ENCODE measurements around the gene FBXW12. TPM values are rescaled to one million over a fixed set of nuclear protein-coding genes. Genes with fewer than 3 reads are reported as not detected.

The FBXW12 gene
- total RNA-seq, 1 experiment from 2014 or later = not detected

DNA sequence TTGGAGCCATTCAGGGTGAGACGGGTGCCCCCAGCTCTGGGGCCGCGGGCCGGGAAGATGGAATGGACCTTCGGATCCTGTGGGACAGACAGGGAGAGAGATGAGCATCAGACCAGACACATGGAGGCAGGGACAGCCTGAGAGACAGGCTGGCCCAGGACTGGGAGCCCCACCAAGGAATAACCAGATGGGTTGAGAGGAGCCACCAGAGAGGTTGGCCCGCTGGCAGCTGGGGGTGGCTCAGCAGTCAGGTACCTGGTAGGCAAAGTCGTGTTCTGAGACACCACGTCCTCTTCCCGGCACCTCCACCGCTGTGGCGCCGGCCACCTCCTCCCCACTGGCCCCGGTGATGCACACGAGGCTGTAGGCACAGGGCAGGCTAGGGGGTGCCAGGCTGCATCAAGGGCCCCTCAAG is 44.1 kb downstream of the FBXW12 start:
- Histone ChIP-seq H3K9ac (ENCODE audit: low read length) (no peak overlapping the region), H3K4me2 (ENCODE audit: low read length) (no peak overlapping the region), H3K9me3 (ENCODE audit: control insufficient read depth in 1 of 2, insufficient read depth in 1 of 2, low read depth in 1 of 2, low read length in 2 of 2) (no peaks in the 10 kb centered on the region), H3K27ac (ENCODE audit: low read depth, low read length) (no peak overlapping the region), H2AFZ (ENCODE audit: low read depth, low read length, poor library complexity, severe bottlenecking) (no peak overlapping the region), H3K36me3 (ENCODE audit: control insufficient read depth in 1 of 2, insufficient read depth in 2 of 2, low read length in 2 of 2) (no peaks in the 10 kb centered on the region; a peak in 1 of 4 replicates), H4K20me1 (ENCODE audit: insufficient read depth) (no peaks in the 10 kb centered on the region), H3K4me3 (replicated peaks in 1 of 2; ENCODE audit: low read depth in 1 of 2, low read length in 2 of 2) (no peak overlapping the region), H3K79me2 (ENCODE audit: insufficient read depth, low read length) (no peaks in the 10 kb centered on the region), H3K9me2 (ENCODE audit: insufficient read depth) (no peaks in the 10 kb centered on the region), H3K27me3 (ENCODE audit: insufficient read depth, low read length) (no peaks in the 10 kb centered on the region), H3K4me1 (ENCODE audit: control insufficient read depth in 1 of 2, insufficient read depth in 2 of 2, low read length in 2 of 2) (no peaks in the 10 kb centered on the region)
- CTCF ChIA-PET = no interaction called here
- DNase-seq (ENCODE audit: low read depth, low spot score) = no peak
- intact Hi-C loops (cut with micrococcal nuclease) = no loop called here
- no TSS peak for BruUV-seq (replicated peaks)
- RAD21 ChIA-PET (ENCODE audit: low non-redundant PET in 1 of 2, low total read pairs in 2 of 2, uncharacterized antibody in 2 of 2, unreplicated experiment in 2 of 2) = interaction anchor here in 1 of 2 experiments (1.3 kb wide), 1 partner anchor 20 kb away, joined by 5 read pairs; no protein-coding TSS in a partner anchor
- POLR2A ChIA-PET = no interaction called here
- ATAC-seq = no peak
- TF ChIP-seq, protein P1, sequence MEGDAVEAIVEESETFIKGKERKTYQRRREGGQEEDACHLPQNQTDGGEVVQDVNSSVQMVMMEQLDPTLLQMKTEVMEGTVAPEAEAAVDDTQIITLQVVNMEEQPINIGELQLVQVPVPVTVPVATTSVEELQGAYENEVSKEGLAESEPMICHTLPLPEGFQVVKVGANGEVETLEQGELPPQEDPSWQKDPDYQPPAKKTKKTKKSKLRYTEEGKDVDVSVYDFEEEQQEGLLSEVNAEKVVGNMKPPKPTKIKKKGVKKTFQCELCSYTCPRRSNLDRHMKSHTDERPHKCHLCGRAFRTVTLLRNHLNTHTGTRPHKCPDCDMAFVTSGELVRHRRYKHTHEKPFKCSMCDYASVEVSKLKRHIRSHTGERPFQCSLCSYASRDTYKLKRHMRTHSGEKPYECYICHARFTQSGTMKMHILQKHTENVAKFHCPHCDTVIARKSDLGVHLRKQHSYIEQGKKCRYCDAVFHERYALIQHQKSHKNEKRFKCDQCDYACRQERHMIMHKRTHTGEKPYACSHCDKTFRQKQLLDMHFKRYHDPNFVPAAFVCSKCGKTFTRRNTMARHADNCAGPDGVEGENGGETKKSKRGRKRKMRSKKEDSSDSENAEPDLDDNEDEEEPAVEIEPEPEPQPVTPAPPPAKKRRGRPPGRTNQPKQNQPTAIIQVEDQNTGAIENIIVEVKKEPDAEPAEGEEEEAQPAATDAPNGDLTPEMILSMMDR (IDR thresholded peaks at IDR 0.05 in 2 of 3, conservative IDR thresholded peaks at IDR 0.05 in 1 of 3; ENCODE audit: borderline replicate concordance in 1 of 3, insufficient read depth in 1 of 3, low read depth in 2 of 3, low read length in 2 of 3) = no peak
- TF ChIP-seq RAD21 (IDR thresholded peaks at IDR 0.05; ENCODE audit: low read depth) (no peak), SRF (IDR thresholded peaks at IDR 0.05; ENCODE audit: low read depth) (no peak), ZNF274 (IDR thresholded peaks at IDR 0.05; ENCODE audit: low read depth, low read length) (no peak), CEBPB (IDR thresholded peaks at IDR 0.05; ENCODE audit: low read depth) (no peak), YY1 (IDR thresholded peaks at IDR 0.05; ENCODE audit: extremely low read depth, insufficient replicate concordance, low read depth, low read length) (no peak), EGR1 (IDR thresholded peaks at IDR 0.05; ENCODE audit: low read depth) (no peak), EZH2 (IDR thresholded peaks at IDR 0.05) (no peak), EZH2phosphoT487 (IDR thresholded peaks at IDR 0.05; ENCODE audit: borderline replicate concordance) (no peak), ZBTB33 (IDR thresholded peaks at IDR 0.05; ENCODE audit: extremely low read depth, insufficient replicate concordance, low read length) (no peak), JUND (IDR thresholded peaks at IDR 0.05) (no peak), SP1 (IDR thresholded peaks at IDR 0.05; ENCODE audit: low read depth) (no peak), TCF7L2 (IDR thresholded peaks at IDR 0.05; ENCODE audit: borderline replicate concordance, extremely low read depth, insufficient read depth, insufficient read length) (no peak), CBX3 (IDR thresholded peaks at IDR 0.05; ENCODE audit: low read depth) (no peak), ATF3 (IDR thresholded peaks at IDR 0.05) (no peak), ZFX (IDR thresholded peaks at IDR 0.05) (no peak), FOSL1 (IDR thresholded peaks at IDR 0.05; ENCODE audit: low read depth) (no peak)
- TF ChIP-seq, protein P2, sequence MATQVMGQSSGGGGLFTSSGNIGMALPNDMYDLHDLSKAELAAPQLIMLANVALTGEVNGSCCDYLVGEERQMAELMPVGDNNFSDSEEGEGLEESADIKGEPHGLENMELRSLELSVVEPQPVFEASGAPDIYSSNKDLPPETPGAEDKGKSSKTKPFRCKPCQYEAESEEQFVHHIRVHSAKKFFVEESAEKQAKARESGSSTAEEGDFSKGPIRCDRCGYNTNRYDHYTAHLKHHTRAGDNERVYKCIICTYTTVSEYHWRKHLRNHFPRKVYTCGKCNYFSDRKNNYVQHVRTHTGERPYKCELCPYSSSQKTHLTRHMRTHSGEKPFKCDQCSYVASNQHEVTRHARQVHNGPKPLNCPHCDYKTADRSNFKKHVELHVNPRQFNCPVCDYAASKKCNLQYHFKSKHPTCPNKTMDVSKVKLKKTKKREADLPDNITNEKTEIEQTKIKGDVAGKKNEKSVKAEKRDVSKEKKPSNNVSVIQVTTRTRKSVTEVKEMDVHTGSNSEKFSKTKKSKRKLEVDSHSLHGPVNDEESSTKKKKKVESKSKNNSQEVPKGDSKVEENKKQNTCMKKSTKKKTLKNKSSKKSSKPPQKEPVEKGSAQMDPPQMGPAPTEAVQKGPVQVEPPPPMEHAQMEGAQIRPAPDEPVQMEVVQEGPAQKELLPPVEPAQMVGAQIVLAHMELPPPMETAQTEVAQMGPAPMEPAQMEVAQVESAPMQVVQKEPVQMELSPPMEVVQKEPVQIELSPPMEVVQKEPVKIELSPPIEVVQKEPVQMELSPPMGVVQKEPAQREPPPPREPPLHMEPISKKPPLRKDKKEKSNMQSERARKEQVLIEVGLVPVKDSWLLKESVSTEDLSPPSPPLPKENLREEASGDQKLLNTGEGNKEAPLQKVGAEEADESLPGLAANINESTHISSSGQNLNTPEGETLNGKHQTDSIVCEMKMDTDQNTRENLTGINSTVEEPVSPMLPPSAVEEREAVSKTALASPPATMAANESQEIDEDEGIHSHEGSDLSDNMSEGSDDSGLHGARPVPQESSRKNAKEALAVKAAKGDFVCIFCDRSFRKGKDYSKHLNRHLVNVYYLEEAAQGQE (IDR thresholded peaks at IDR 0.05; ENCODE audit: low read depth) = no peak
- TF ChIP-seq, protein P3, sequence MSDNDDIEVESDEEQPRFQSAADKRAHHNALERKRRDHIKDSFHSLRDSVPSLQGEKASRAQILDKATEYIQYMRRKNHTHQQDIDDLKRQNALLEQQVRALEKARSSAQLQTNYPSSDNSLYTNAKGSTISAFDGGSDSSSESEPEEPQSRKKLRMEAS (IDR thresholded peaks at IDR 0.05) = no peak

All from HCT116 (cell line).